GM10266 (cell line): ENCODE measurements around the gene TMEM221.
"Not testable (repeated sequence)": the region's sequence is repeated elsewhere in the genome, so short reads cannot be mapped to it uniquely, and the experiment has no call there.

Experiments
- DNase-seq: peaks from one replicate; pipeline ENCODE4 v3.0.0; 2012; ENCODE audit errors: extremely low spot score
- TF ChIP-seq, protein P1 (sequence below): IDR thresholded peaks from 2 replicates; pipeline ENCODE4 v1.5.1; 2012; ENCODE audit warnings: mild to moderate bottlenecking, low read depth; ENCODE audit not compliant: control insufficient read depth, insufficient read depth; ENCODE audit errors: missing control alignments

Gene TMEM221

DNA sequence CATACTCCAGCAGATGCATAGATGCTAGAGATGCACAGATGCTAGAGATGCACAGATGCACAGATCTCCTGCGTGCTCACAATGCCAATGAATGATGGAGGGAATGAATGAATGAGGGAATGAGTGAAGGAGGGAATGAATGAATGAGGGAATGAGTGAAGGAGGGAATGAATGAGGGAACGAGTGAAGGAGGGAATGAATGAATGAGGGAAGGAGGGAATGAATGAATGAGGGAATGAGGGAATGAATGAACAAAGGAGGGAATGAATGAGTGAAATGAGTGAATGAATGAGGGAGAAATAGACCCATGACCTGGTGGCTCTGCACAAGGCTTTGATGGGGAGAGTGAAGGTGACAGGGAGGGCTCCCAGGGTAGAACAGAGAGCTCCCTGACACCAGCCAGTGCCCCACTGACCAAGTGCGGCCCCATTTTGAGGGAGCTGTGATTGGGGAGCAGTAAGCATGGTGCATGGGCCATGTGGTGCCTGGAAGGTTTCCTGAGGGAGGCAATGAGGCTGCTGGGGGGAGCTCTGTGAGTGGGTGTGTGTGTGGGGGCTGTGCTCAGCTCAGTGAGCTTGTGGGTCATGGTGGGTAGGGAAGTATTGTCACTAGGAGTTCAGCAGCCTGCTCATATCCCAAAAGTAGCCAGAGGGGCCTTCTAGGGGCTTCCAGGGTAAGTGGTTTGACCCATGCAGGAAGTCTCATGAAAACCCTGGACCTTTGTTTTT is 34.6 kb upstream of the TMEM221 start:
- DNase-seq = no peak
- TF ChIP-seq, protein P1, sequence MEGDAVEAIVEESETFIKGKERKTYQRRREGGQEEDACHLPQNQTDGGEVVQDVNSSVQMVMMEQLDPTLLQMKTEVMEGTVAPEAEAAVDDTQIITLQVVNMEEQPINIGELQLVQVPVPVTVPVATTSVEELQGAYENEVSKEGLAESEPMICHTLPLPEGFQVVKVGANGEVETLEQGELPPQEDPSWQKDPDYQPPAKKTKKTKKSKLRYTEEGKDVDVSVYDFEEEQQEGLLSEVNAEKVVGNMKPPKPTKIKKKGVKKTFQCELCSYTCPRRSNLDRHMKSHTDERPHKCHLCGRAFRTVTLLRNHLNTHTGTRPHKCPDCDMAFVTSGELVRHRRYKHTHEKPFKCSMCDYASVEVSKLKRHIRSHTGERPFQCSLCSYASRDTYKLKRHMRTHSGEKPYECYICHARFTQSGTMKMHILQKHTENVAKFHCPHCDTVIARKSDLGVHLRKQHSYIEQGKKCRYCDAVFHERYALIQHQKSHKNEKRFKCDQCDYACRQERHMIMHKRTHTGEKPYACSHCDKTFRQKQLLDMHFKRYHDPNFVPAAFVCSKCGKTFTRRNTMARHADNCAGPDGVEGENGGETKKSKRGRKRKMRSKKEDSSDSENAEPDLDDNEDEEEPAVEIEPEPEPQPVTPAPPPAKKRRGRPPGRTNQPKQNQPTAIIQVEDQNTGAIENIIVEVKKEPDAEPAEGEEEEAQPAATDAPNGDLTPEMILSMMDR = no peak

GRCh38 chr19:17481986-17482385 is 33.5 kb upstream of the TMEM221 start:
- DNase-seq = no peak
- TF ChIP-seq, protein P1 = no peak

DNA sequence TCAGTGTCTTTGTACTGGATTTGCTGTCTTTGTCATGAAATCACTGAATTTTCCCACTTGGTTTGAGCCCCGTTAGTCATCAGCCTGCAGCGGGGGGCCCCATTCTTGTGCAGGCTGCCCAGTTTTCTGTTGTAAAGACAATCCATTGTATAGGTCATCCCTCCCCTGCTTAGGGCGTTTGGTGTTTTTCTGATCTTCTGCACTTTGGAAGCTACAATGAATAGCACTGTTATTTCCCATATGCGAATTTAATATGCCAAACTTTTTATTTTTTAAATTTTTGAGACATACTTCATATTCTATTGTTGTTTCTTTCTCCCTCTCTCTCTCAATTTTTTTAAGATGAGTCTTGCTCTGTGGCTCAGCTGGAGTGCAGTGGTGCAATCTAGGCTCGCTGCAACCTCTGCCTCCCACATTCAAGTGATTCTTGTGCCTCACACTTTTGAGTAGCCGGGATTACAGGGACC is 30.9 kb upstream of the TMEM221 start:
- TF ChIP-seq, protein P1 = no peak
- DNase-seq = no peak

DNA sequence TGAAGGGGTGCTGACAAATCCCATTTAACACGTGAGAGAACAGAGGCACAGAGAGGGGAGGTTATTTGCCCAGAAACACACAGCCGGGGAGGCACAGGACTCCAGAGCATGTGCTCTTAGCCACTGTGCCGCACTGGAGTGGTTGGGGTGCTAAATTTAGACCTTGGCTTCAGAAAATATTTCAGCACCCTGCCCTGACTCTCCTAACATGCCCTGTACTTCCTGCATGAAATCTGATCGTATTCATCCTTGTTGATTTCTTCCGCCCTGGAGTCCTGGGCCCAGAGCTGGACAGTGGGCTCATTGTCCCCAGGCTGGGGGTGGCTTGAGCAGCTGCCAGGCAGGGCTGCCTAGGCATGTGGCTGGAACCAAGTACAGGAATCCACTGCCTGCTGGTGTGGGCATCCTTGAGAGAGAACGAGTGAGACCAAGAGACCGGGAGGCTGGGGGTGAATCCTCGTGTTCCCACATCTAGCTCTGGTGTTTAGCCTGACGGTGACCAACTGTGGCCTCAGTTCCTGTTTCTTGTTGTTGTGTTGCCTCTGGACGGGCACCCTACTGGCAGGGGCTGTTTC is 27.2 kb upstream of the TMEM221 start:
- TF ChIP-seq, protein P1 = no peak
- DNase-seq = no peak

DNA sequence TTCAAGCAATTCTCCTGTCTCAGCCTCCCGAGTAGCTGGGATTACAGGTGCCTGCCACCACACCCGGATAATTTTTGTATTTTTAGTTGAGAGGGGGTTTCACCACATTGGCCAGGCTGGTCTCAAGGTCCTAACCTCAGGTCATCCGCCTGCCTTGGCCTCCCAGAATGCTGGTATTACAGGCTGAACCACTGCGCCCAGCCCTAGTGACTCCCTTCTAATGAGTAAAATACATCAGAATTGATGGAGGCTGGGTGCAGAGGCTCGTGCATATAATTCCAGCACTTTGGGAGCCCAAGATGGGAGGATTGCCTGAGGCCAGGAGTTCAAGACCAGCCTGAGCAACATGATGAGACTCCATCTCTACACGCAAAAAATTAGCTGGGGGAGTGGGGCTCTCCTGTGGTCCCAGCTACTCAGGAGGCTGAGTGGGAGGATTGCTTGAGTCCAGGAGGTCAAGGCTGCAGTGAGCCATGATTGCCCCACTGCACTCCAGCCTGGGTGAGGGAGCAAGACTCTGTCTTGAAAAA is 26.6 kb upstream of the TMEM221 start:
- not testable (repeated sequence) for DNase-seq

DNA sequence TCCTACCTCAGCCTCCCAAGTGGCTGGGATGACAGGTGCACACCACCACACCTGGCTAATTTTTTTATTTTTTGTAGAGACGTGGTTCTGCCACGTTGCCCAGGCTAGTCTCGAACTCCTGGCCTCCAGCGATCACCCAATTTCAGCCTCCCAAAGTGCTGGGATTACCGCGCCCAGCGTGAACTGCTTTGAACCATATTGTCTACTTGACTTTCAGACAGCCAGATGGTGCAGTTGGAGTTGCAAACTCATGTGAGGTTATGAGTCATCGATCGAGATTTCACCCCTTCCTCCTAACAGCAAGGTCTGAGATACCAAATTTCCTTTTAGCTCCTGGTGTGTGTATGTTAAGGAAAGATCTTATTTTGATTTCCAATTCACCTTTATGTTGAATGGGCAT is 24.6 kb upstream of the TMEM221 start:
- no peak for DNase-seq
- TF ChIP-seq, protein P1 = peak; percentile 3

DNA sequence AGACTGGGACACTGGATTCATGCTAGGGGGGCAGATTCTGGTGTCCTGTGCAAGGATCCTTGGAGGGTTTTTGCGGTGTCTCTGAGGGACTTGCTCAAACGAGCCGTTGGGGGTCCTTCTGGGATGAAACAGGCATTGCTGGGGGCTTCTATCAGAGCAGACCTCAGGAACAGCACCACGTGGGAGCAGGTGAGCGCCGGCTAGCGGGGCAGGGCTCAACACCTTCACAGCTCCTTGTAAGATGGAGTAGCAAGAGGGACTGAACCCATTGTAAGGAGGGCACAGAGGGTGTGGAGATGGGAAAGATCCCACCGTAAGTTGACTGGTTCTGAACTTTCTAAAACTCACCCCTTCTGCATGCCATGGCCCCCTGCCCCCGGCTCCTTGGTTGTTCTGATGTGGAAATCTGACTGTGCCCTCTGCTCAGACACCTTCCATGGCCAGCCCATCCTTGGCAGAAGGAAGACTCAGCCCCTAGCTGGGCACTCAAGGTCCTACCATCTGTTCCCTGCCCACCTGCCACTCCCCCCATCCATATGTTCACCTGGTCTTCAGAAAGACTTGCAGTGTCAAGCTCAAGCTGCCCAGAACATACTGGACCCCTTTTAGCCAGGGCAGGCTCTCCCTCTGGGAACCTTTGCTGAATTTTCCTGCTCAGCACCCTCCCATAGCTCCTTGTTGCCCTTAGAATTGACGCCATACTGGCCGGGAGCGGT is 23.1 kb upstream of the TMEM221 start:
- TF ChIP-seq, protein P1 = no peak
- no peak for DNase-seq
